ENCODE results near the gene TUBB.
A peak's percentile ranks its signal among the peaks of the same experiment; 100 is the strongest.

Gene TUBB

GRCh38 chr6:30747902-30748769, 28.0 kb downstream of the TUBB start:
- no peaks in the 10 kb centered on the region for H3K27me3 Mint-ChIP-seq (ENCODE audit: low read depth)
- H3K4me1 Mint-ChIP-seq = peaks cover 55% of the 10 kb centered on the region
- H3K36me3 Mint-ChIP-seq (ENCODE audit: low read depth) = no peaks in the 10 kb centered on the region
- H3K9me3 Mint-ChIP-seq = no peaks in the 10 kb centered on the region
- TF ChIP-seq, protein P1, sequence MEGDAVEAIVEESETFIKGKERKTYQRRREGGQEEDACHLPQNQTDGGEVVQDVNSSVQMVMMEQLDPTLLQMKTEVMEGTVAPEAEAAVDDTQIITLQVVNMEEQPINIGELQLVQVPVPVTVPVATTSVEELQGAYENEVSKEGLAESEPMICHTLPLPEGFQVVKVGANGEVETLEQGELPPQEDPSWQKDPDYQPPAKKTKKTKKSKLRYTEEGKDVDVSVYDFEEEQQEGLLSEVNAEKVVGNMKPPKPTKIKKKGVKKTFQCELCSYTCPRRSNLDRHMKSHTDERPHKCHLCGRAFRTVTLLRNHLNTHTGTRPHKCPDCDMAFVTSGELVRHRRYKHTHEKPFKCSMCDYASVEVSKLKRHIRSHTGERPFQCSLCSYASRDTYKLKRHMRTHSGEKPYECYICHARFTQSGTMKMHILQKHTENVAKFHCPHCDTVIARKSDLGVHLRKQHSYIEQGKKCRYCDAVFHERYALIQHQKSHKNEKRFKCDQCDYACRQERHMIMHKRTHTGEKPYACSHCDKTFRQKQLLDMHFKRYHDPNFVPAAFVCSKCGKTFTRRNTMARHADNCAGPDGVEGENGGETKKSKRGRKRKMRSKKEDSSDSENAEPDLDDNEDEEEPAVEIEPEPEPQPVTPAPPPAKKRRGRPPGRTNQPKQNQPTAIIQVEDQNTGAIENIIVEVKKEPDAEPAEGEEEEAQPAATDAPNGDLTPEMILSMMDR (IDR thresholded peaks at IDR 0.05; ENCODE audit: unreplicated experiment in 3 of 3) = no peak
- peak overlapping the region in 2 of 3 experiments; percentile 20 to 49 for H3K4me3 Mint-ChIP-seq
- peak overlapping the region; percentile 65 to 81 (median 70) for H3K27ac Mint-ChIP-seq

DNA sequence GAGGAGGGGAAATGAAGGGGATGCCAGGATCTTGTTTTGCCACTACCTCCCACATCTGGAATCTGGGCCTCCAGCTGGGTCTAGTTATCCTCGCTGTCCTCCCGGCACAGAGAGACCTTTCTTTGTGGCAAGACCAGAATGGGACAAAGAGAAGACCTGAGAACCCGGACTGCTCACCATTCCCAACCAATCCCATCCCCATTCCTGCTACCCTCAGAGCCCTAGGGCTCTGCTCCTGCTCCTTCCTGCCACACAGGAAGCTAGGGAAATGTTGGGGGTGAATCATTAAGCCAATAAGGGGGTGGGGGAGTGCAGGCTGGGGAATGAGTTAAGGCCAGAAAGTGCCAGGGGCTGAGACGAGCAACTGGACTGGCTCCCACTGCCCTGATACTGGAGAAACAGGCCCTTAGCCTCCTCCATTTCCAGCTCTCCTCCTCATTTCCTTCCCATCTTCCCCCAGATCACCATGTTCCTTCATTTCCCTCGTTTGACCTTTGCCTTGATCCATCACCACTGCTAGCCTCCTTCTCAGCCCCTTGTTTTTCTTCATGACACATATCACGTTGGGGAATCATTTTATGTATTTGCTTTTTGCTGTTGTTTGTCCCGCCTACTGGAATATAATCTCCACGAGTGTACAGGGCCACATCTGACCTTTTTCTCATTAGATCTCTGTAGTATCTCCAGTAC, 28.8 kb downstream of the TUBB start:
- Mint-ChIP-seq H3K9me3 (no peaks in the 10 kb centered on the region), H3K36me3 (ENCODE audit: low read depth) (no peaks in the 10 kb centered on the region), H3K4me3 (peak overlapping the region in 1 of 3 experiments; percentile 15), H3K27ac (peak overlapping the region; percentile 59 to 81 (median 70)), H3K27me3 (ENCODE audit: low read depth) (no peaks in the 10 kb centered on the region), H3K4me1 (peaks cover 52% of the 10 kb centered on the region)
- TF ChIP-seq, protein P1 (IDR thresholded peaks at IDR 0.05; ENCODE audit: unreplicated experiment in 3 of 3) = no peak

DNA sequence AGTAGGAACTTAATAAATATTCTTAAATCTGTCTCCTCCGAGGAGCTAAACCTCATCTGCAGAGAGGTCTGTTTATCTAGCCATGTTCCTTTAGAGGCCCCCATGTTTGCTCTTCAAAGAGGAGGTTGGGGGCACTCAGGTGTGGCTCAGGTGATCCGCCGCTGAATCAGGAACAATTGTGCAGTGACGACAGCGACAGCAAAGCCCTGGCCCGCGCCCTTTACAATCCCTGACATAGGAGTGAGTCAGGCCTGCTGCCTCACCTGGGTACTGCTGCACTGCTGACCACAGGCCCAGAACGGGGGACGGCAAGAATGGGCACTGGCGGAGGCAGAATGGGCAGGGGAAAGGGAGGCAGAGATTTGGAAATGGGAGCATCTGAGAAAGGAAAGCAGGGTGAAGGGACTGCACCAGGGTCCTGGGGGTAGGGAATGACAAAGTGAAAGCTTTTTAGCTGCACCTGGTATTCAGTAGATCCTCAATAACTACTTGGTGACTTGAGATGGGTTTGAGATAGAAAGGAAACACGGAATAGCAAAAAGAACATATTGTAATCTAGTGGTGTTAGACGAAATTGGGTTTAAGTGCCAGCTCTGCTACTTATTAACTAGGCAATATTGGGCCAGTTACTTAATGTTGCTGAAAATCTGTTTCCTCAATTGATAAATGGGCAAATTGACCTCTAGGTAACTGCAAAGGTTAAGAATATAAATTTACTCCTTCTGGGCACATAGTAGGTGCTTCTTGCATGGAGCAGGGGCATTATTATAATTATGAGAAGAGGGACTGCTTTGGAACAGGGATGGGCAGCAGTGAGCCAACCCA, 29.6 kb downstream of the TUBB start:
- TF ChIP-seq, protein P1 (IDR thresholded peaks at IDR 0.05; ENCODE audit: unreplicated experiment in 3 of 3) = no peak

GRCh38 chr6:30750379-30750668, 30.2 kb downstream of the TUBB start:
- Mint-ChIP-seq H3K36me3 (ENCODE audit: low read depth) (no peaks in the 10 kb centered on the region), H3K4me3 (no peak overlapping the region), H3K9me3 (no peaks in the 10 kb centered on the region), H3K27me3 (ENCODE audit: low read depth) (no peaks in the 10 kb centered on the region), H3K27ac (peak overlapping the region; percentile 49 to 81 (median 70)), H3K4me1 (peaks cover 47% of the 10 kb centered on the region)
- TF ChIP-seq, protein P1 (IDR thresholded peaks at IDR 0.05; ENCODE audit: unreplicated experiment in 3 of 3) = no peak

More for the DNA sequence above, 29.6 kb downstream of the TUBB start:
- Mint-ChIP-seq H3K4me1 (peaks cover 52% of the 10 kb centered on the region), H3K36me3 (ENCODE audit: low read depth) (no peaks in the 10 kb centered on the region), H3K27ac (peak overlapping the region; percentile 49 to 81 (median 70)), H3K9me3 (no peaks in the 10 kb centered on the region), H3K4me3 (no peak overlapping the region), H3K27me3 (ENCODE audit: low read depth) (no peaks in the 10 kb centered on the region)

- H3K36me3 Mint-ChIP-seq (ENCODE audit: low read depth) = no peaks in the 10 kb centered on the region
- H3K4me3 Mint-ChIP-seq = peak overlapping the region in 1 of 3 experiments; percentile 3
- peak overlapping the region; percentile 61 to 91 (median 78) for H3K27ac Mint-ChIP-seq
- peaks cover 44% of the 10 kb centered on the region for H3K4me1 Mint-ChIP-seq
- no peaks in the 10 kb centered on the region for H3K27me3 Mint-ChIP-seq (ENCODE audit: low read depth)
- no peaks in the 10 kb centered on the region for H3K9me3 Mint-ChIP-seq
- TF ChIP-seq, protein P1 (IDR thresholded peaks at IDR 0.05; ENCODE audit: unreplicated experiment in 3 of 3) = no peak
Observed at GRCh38 chr6:30752157-30752927, 32.2 kb downstream of the TUBB start.
